WERI-Rb-1 (cell line): Measurements from ENCODE around the gene PDGFRB.

Source experiments
- DNase-seq: peaks from one replicate; pipeline ENCODE4 v3.0.0-alpha.2; 2020
- H3K27ac ChIP-seq: fragments of 250-450 bp; sonication (Bioruptor Pico); 2 replicates; pipeline ENCODE4 v1.5.1; 2020; ENCODE audit warnings: mild to moderate bottlenecking, moderate library complexity
- H3K27me3 ChIP-seq: fragments of 250-450 bp; sonication (Bioruptor Pico); 2 replicates; pipeline ENCODE4 v1.5.1; 2021; ENCODE audit warnings: mild to moderate bottlenecking, low read depth, moderate library complexity; ENCODE audit not compliant: insufficient read depth, severe bottlenecking
- H3K36me3 ChIP-seq: fragments of 250-450 bp; sonication (Bioruptor Pico); 2 replicates; pipeline ENCODE4 v1.5.1; 2020; ENCODE audit warnings: mild to moderate bottlenecking, moderate library complexity
- H3K4me3 ChIP-seq: 2 replicates; pipeline ENCODE4 v1.5.1; 2011; ENCODE audit warnings: low read depth, mild to moderate bottlenecking, control low read depth, low read length
- H3K9me3 ChIP-seq: fragments of 250-450 bp; sonication (Bioruptor Pico); 2 replicates; pipeline ENCODE4 v1.5.1; 2021; ENCODE audit warnings: mild to moderate bottlenecking, moderate library complexity; ENCODE audit not compliant: severe bottlenecking
- TF ChIP-seq, protein P1 (sequence below): IDR thresholded peaks from 2 replicates; pipeline ENCODE4 v1.5.1; 2011; ENCODE audit warnings: low read depth, mild to moderate bottlenecking, control low read depth, inconsistent platforms, low read length

Gene PDGFRB

DNA sequence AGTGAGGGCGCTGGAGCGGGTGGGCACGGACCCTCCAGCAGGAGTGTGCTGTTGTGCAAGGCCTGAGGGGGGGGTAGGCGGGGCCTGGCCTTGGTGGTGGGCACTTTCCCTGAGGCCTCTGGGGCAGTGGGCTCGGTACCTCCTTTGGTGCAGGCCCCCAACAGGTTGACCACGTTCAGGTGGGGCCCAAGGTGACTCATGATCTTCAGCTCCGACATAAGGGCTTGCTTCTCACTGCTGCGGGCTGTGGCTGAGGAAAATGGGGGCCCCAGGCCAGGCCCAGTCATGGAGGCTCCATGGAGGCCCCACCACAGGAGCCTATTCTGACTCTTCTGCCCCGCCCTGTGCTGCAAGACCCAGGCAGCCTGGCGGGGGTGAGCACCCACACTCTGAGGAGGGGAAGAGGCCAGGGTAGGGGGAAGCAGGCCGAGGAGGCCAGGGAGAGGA lies 31.5 kb downstream of the PDGFRB start:
- TF ChIP-seq, protein P1, sequence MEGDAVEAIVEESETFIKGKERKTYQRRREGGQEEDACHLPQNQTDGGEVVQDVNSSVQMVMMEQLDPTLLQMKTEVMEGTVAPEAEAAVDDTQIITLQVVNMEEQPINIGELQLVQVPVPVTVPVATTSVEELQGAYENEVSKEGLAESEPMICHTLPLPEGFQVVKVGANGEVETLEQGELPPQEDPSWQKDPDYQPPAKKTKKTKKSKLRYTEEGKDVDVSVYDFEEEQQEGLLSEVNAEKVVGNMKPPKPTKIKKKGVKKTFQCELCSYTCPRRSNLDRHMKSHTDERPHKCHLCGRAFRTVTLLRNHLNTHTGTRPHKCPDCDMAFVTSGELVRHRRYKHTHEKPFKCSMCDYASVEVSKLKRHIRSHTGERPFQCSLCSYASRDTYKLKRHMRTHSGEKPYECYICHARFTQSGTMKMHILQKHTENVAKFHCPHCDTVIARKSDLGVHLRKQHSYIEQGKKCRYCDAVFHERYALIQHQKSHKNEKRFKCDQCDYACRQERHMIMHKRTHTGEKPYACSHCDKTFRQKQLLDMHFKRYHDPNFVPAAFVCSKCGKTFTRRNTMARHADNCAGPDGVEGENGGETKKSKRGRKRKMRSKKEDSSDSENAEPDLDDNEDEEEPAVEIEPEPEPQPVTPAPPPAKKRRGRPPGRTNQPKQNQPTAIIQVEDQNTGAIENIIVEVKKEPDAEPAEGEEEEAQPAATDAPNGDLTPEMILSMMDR = no peak
- Histone ChIP-seq H3K9me3 (no peaks in the 10 kb centered on the region), H3K27ac (no peak overlapping the region), H3K4me3 (no peak overlapping the region), H3K36me3 (no peaks in the 10 kb centered on the region), H3K27me3 (no peaks in the 10 kb centered on the region)
- DNase-seq = no peak

DNA sequence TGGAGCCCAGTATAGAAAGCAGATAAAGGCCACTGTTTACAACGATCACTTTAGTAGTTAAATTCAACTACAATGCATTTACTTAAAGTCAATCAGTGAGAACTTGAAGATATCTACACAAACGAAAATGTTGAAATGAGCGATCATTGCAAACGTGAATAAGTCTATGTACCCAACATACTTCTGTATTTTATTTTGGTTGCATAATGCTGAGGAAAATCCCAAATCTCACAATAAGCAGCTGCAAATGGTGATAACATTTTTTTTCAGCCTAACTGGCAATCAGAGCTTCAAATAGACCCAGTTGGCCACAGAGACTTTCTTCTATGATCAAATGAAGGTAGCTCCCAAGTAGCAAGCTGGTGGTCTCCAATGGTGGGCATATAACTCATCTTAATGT lies 32.1 kb downstream of the PDGFRB start:
- TF ChIP-seq, protein P1 = no peak

GRCh38 chr5:150122536-150123481 lies 32.8 kb downstream of the PDGFRB start:
- Histone ChIP-seq H3K36me3 (no peaks in the 10 kb centered on the region), H3K27me3 (no peaks in the 10 kb centered on the region), H3K9me3 (no peaks in the 10 kb centered on the region), H3K27ac (no peak overlapping the region), H3K4me3 (no peak overlapping the region)
- TF ChIP-seq, protein P1 = no peak
- no peak for DNase-seq

More for the DNA sequence above, 32.1 kb downstream of the PDGFRB start:
- Histone ChIP-seq H3K36me3 (no peaks in the 10 kb centered on the region), H3K9me3 (no peaks in the 10 kb centered on the region), H3K4me3 (no peak overlapping the region), H3K27me3 (no peaks in the 10 kb centered on the region), H3K27ac (no peak overlapping the region)
- no peak for DNase-seq

DNA sequence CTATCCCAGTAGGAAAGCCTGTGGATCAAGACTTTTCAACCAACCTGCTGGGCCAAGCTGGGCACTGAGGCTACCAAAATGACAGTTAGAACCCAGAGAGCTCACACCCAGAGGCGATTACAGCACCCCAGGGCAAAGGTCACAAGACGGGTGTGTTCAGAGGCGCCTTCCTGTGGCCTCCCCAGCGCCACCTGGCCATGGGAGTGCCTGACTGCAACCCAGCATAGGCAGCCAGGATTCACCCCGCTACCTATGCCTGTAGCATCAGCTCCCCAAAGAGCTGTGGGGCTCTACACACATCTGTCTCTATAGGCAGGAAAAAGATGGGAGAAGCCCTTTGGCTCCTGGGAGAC lies 33.5 kb downstream of the PDGFRB start:
- Histone ChIP-seq H3K4me3 (no peak overlapping the region), H3K27ac (no peak overlapping the region), H3K27me3 (no peaks in the 10 kb centered on the region), H3K9me3 (no peaks in the 10 kb centered on the region), H3K36me3 (no peaks in the 10 kb centered on the region)
- no peak for DNase-seq
- TF ChIP-seq, protein P1 = peak; percentile 71

- H3K27me3 ChIP-seq = no peaks in the 10 kb centered on the region
- H3K36me3 ChIP-seq = no peaks in the 10 kb centered on the region
- TF ChIP-seq, protein P1 = no peak
Observed at GRCh38 chr5:150121448-150122157, 34.0 kb downstream of the PDGFRB start.

More at GRCh38 chr5:150121448-150122157, 34.0 kb downstream of the PDGFRB start:
- no peak for DNase-seq
- no peak overlapping the region for H3K27ac ChIP-seq
- no peak overlapping the region for H3K4me3 ChIP-seq
- no peaks in the 10 kb centered on the region for H3K9me3 ChIP-seq
